ENCODE measurements around the gene PTPN12. TPM values are rescaled to one million over a fixed set of nuclear protein-coding genes. Genes with fewer than 3 reads are reported as not detected.

The PTPN12 gene
- total and polyA plus RNA-seq, 8 donors: 119 to 163 (median 138) TPM

DNA sequence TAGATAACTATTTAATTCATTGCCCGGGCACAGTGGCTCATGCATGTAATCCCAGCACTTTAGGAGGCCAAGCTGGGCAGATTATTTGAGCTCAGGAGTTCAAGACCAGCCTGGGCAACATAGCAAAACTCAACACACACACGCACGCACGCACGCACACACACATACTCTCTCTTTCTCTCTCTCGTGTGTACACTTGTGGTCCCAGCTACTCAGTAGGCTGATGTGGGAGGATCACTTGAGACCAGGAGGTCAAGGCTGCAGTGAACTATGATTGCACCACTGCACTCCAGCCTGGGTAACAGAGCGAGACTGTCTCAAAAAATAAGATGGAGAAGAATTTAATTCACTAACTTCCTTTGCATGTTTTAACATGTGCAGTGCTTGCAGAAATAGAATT, 38.1 kb downstream of the PTPN12 start:
- intact Hi-C loops (cut with DNase I): no loop called here
- DNase-seq (no peak), ATAC-seq (no peak)
- TF ChIP-seq, protein P1, sequence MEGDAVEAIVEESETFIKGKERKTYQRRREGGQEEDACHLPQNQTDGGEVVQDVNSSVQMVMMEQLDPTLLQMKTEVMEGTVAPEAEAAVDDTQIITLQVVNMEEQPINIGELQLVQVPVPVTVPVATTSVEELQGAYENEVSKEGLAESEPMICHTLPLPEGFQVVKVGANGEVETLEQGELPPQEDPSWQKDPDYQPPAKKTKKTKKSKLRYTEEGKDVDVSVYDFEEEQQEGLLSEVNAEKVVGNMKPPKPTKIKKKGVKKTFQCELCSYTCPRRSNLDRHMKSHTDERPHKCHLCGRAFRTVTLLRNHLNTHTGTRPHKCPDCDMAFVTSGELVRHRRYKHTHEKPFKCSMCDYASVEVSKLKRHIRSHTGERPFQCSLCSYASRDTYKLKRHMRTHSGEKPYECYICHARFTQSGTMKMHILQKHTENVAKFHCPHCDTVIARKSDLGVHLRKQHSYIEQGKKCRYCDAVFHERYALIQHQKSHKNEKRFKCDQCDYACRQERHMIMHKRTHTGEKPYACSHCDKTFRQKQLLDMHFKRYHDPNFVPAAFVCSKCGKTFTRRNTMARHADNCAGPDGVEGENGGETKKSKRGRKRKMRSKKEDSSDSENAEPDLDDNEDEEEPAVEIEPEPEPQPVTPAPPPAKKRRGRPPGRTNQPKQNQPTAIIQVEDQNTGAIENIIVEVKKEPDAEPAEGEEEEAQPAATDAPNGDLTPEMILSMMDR (IDR thresholded peaks at IDR 0.05): no peak
- H3K4me3 ChIP-seq: no peak overlapping the region
- peaks cover 0 to 65% of the 10 kb centered on the region in 2 donors for H3K36me3 ChIP-seq
- peaks cover 0 to 57% of the 10 kb centered on the region in 2 donors for H3K4me1 ChIP-seq
- H3K9me3 ChIP-seq: no peaks in the 10 kb centered on the region
- H3K27me3 ChIP-seq: no peaks in the 10 kb centered on the region
- no peak overlapping the region for H3K27ac ChIP-seq

DNA sequence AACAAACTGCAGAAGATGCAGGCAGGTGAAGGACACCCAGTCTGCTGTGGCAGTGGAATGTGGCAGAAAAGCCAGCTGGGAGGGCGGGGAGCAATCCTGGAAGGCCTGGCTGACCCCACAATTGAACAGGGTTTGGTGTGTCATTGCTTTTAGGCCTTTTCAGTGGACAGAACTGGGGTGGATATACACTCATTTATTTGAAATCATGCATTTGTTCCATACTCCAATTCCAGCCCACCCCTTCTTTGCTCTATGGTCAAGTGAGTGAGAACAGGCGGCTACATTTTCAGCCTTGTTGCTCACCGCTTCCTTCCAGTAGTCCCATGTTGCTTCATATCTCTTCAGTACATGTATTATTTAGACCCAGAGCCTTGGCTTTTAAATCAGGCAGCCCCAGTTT, 39.8 kb downstream of the PTPN12 start:
- H3K36me3 ChIP-seq: peaks cover 0 to 66% of the 10 kb centered on the region in 2 donors
- peaks cover 0 to 46% of the 10 kb centered on the region in 2 donors for H3K4me1 ChIP-seq
- no peaks in the 10 kb centered on the region for H3K27me3 ChIP-seq
- ATAC-seq (no peak), DNase-seq (no peak)
- no peak overlapping the region for H3K4me3 ChIP-seq
- TF ChIP-seq, protein P1 (IDR thresholded peaks at IDR 0.05): no peak
- H3K27ac ChIP-seq: no peak overlapping the region
- intact Hi-C loops (cut with DNase I): no loop called here
- no peaks in the 10 kb centered on the region for H3K9me3 ChIP-seq

DNA sequence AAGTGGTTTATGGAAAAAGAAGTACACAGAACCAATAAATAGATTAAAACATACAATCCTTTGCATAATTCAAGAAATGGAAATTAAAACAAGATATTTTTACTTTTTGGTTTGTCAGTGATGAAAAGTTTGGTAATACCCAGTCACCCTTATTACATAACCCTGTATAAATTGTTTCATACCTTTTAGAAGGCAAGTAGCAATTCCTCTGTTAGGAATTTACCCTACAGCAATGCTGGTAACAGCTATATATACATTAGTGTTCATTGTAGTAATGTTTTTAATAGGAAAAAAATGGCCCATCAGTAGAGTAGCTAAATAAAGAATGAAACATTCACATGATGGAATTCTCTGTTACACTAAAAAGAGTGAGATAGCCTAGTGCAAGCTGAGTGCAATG, 42.7 kb downstream of the PTPN12 start:
- no peaks in the 10 kb centered on the region for H3K27me3 ChIP-seq
- intact Hi-C loops (cut with DNase I): no loop called here
- peaks cover 0 to 63% of the 10 kb centered on the region in 2 donors for H3K36me3 ChIP-seq
- H3K9me3 ChIP-seq: no peaks in the 10 kb centered on the region
- peaks cover 0 to 31% of the 10 kb centered on the region in 2 donors for H3K4me1 ChIP-seq
- TF ChIP-seq, protein P1 (IDR thresholded peaks at IDR 0.05): no peak
- H3K27ac ChIP-seq: no peak overlapping the region
- DNase-seq: no peak
- peak; percentile 14 for ATAC-seq
- H3K4me3 ChIP-seq: no peak overlapping the region

DNA sequence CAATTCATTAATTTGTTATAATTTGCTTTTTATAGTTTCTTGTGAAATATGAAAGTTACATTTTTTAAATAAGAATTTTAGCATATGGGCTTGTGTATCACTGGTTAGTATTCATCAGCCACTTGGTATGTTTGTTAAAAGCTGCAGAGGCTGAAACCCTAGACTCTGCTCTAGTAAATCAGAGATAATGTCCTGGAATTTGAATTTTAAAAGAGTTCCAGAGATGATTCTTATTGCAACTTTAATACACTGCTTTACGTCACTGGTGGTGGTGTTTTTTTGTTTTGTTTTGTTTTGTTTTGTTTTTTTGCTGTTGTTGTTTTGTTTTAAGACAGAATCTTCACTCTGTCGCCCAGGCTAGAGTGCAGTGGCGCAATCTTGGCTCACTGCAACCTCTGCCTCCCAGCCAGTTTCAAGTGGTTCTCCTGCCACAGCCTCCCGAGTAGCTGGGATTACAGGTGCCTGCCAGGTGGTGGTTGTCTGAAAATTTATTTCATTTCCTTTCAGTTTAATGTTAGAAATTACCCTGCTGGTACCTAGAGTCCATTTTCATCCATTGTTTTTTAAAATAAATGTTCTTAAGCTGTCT, 43.8 kb downstream of the PTPN12 start:
- no peaks in the 10 kb centered on the region for H3K9me3 ChIP-seq
- DNase-seq (peak in 1 of 4 donors; percentile 45), ATAC-seq (peak; percentile 82)
- H3K27me3 ChIP-seq: no peaks in the 10 kb centered on the region
- TF ChIP-seq, protein P1 (IDR thresholded peaks at IDR 0.05): no peak
- intact Hi-C loops (cut with DNase I): no loop called here
- H3K36me3 ChIP-seq: peaks cover 0 to 57% of the 10 kb centered on the region in 2 donors
- H3K27ac ChIP-seq: no peak overlapping the region
- peaks cover 0 to 31% of the 10 kb centered on the region in 2 donors for H3K4me1 ChIP-seq
- no peak overlapping the region for H3K4me3 ChIP-seq

DNA sequence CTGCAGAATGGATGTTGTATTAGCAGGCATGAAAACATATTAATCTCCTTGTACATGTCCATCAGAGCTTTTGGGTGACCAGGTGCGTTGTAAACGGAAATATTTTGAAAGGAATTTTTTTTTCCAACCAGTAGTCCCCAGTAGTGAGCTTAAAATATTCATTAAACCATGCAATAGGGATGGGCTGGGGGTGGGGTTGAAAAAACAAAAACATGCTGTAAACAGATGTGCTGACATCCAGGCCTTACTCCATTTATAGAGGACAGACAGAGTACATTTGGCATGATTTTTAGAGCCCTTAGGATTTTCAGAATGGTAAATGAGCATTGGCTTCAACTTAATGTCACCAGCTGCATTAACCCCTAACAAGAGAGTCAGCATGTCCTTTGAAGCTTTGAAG, 50.2 kb downstream of the PTPN12 start:
- Histone ChIP-seq H3K4me1 (no peaks in the 10 kb centered on the region), H3K4me3 (no peak overlapping the region), H3K36me3 (peaks cover 0 to 65% of the 10 kb centered on the region in 2 donors), H3K9me3 (no peaks in the 10 kb centered on the region), H3K27me3 (no peaks in the 10 kb centered on the region), H3K27ac (no peak overlapping the region)
- DNase-seq (no peak), ATAC-seq (no peak)
- TF ChIP-seq, protein P1 (IDR thresholded peaks at IDR 0.05): no peak
- intact Hi-C loops (cut with DNase I): no loop called here
